T-cell (primary cell): ENCODE data around the gene GNG7. TPM values are rescaled to one million over a fixed set of nuclear protein-coding genes. Genes with fewer than 3 reads are reported as not detected.

Experiments
- ATAC-seq, 4 experiments: fragments of 200-7000 bp in 3 of 4; fragments of 150-1000 bp in 1 of 4; cut with Tn5 transposase; replicated peaks in 1 of 4; 1 replicate in 3 of 4; 2 replicates in 1 of 4; pipeline ENCODE4 v1.10.0; 2021; ENCODE audit warnings: moderate library complexity in 3 of 4, mild to moderate bottlenecking in 2 of 4, moderate number of reproducible peaks in 1 of 4
- CTCF ChIA-PET, 2 donors: fragments of 300-600 bp; sonication (Branson Sonifier 250); formaldehyde crosslinking; loops; one replicate each; lab custom pipeline; 2022; ENCODE audit warnings: antibody characterized with exemption in 2 of 2; lab: Charles Lee
- POLR2A ChIA-PET, 2 donors: fragments of 300-600 bp; sonication (Branson Sonifier 250); formaldehyde crosslinking; loops; one replicate each; lab custom pipeline; 2022; ENCODE audit warnings: antibody characterized with exemption in 2 of 2; lab: Charles Lee
- DNase-seq, 35 experiments: peaks; one replicate each; pipeline versions ENCODE4 v3.0.0 to v3.0.0-alpha.2; 2013 to 2023
- H3K27ac ChIP-seq: one replicate; pipeline ENCODE4 v1.5.1; 2013; ENCODE audit warnings: low read length
- H3K27me3 ChIP-seq, 2 experiments: replicated peaks in 1 of 2; 1 replicate in 1 of 2; 2 replicates in 1 of 2; pipeline versions ENCODE4 v1.6.1 to v1.7.0; 2013; ENCODE audit warnings: low read length in 1 of 2, mixed read lengths in 1 of 2; ENCODE audit not compliant: control insufficient read depth in 2 of 2, insufficient read depth in 2 of 2; ENCODE audit errors: extremely low read depth in 1 of 2
- H3K36me3 ChIP-seq, 2 donors: 1 replicate in 1 of 2; 2 replicates in 1 of 2; pipeline versions ENCODE4 v1.6.1 to v1.7.0; 2013; ENCODE audit warnings: low read length in 1 of 2; ENCODE audit not compliant: control insufficient read depth in 2 of 2, insufficient read depth in 1 of 2; ENCODE audit errors: extremely low read depth in 1 of 2
- H3K4me1 ChIP-seq, 2 experiments: 1 replicate in 1 of 2; 2 replicates in 1 of 2; pipeline versions ENCODE4 v1.6.1 to v1.7.0; 2013; ENCODE audit warnings: low read length in 2 of 2, mixed read lengths in 1 of 2; ENCODE audit not compliant: insufficient read depth in 2 of 2, control insufficient read depth in 1 of 2; ENCODE audit errors: extremely low read depth in 1 of 2
- H3K4me3 ChIP-seq, 2 donors: 1 replicate in 1 of 2; 2 replicates in 1 of 2; pipeline versions ENCODE4 v1.5.1 to v1.7.0; 2013; ENCODE audit warnings: mild to moderate bottlenecking in 2 of 2, low read length in 1 of 2, moderate library complexity in 1 of 2; ENCODE audit not compliant: control insufficient read depth in 1 of 2; ENCODE audit errors: extremely low read depth in 1 of 2
- H3K9me3 ChIP-seq: 2 replicates; pipeline ENCODE4 v1.7.0; 2013
- H3K27ac Mint-ChIP-seq, 2 donors: one replicate each; pipeline ENCODE4 v1.8.0; 2020 to 2021; ENCODE audit warnings: mild to moderate bottlenecking in 2 of 2, mixed read lengths in 2 of 2
- H3K27me3 Mint-ChIP-seq, 2 donors: one replicate each; pipeline ENCODE4 v1.8.0; 2021 to 2022; ENCODE audit warnings: mixed read lengths in 2 of 2
- H3K36me3 Mint-ChIP-seq: one replicate; pipeline ENCODE4 v1.8.0; 2021; ENCODE audit warnings: mixed read lengths
- H3K4me1 Mint-ChIP-seq, 3 donors: one replicate each; pipeline ENCODE4 v1.8.0; 2020 to 2022; ENCODE audit warnings: mixed read lengths in 3 of 3, mild to moderate bottlenecking in 1 of 3
- H3K4me3 Mint-ChIP-seq, 3 donors: one replicate each; pipeline ENCODE4 v1.8.0; 2020 to 2022; ENCODE audit warnings: mild to moderate bottlenecking in 3 of 3, mixed read lengths in 3 of 3, moderate library complexity in 3 of 3
- H3K9me3 Mint-ChIP-seq, 3 donors: one replicate each; pipeline ENCODE4 v1.8.0; 2020 to 2022; ENCODE audit warnings: mixed read lengths in 3 of 3
- WGBS: methylation state at CpG from one replicate; pipeline ENCODE4 v1.1.5; 2013; ENCODE audit warnings: missing lambda C conversion rate; ENCODE audit not compliant: insufficient coverage; 5-methylcytosine and 5-hydroxymethylcytosine counted together
- total RNA-seq, 35 experiments: library from RNA in 6 of 35; stranded (reverse) in 6 of 35; fragments of 120-200 nt in 1 of 35; gene quantifications; one replicate each; pipeline versions ENCODE4 v1.2.1 to v1.2.4 and lab custom pipeline; 2013 to 2026

Gene GNG7
- total RNA-seq, 5 donors from 2014 or later (not counting 1 experiment from before 2014, with no cell fraction given) = 4.5 to 7.2 (median 5.7) TPM

- Mint-ChIP-seq H3K9me3 (no peaks in the 10 kb centered on the region), H3K27ac (no peak overlapping the region), H3K4me3 (peak overlapping the region in 1 of 3 donors; percentile 78), H3K27me3 (no peaks in the 10 kb centered on the region), H3K36me3 (no peaks in the 10 kb centered on the region), H3K4me1 (peaks cover 27 to 31% (median 31%) of the 10 kb centered on the region in 3 donors)
- no peak overlapping the region for H3K27ac ChIP-seq
- peaks cover 3 to 26% of the 10 kb centered on the region in 2 experiments for H3K4me1 ChIP-seq
- no peaks in the 10 kb centered on the region for H3K36me3 ChIP-seq
- ChIA-PET POLR2A (interaction anchor here in 1 of 2 donors (0.6 kb wide), 1 partner anchor 461 kb away, joined by 3 read pairs; no protein-coding TSS in a partner anchor), CTCF (no interaction called here)
- DNase-seq = no peak
- peaks cover 0 to 3% of the 10 kb centered on the region in 2 experiments for H3K27me3 ChIP-seq
- 90% methylated on average over 2 of the region's 6 CpGs for WGBS
- no peak overlapping the region for H3K4me3 ChIP-seq
- ATAC-seq = no peak
- H3K9me3 ChIP-seq = no peaks in the 10 kb centered on the region
Observed at GRCh38 chr19:2703691-2704216, 1.3 kb upstream of the GNG7 start.

DNA sequence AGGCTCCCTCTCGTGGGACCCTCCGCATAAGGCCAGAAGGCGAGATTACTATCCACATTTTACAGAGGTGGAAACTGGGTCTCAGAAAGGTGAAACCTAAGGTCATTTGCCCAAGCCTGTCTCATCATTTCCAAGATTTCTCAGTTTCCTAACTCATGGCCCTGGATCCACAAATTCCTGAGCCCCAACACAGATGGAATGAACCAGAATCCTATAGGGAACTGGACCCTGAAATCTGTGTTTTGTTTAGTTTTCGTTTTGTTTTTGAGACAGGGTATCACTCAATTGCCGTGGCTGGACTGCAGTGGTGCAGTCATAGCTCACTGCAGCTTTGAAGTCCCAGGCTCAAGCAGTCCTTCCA lies 563 bp upstream of the GNG7 start:
- 86% methylated on average over 4 of the region's 5 CpGs for WGBS
- H3K27ac ChIP-seq = no peak overlapping the region
- Mint-ChIP-seq H3K4me3 (peak overlapping the region; percentile 62 to 78 (median 75)), H3K27ac (peak overlapping the region in 1 of 2 donors; percentile 82), H3K27me3 (no peaks in the 10 kb centered on the region), H3K4me1 (peaks cover 31 to 36% (median 35%) of the 10 kb centered on the region in 3 donors), H3K9me3 (no peaks in the 10 kb centered on the region), H3K36me3 (no peaks in the 10 kb centered on the region)
- ChIA-PET CTCF (no interaction called here), POLR2A (no interaction called here)
- H3K27me3 ChIP-seq = peaks cover 0 to 3% of the 10 kb centered on the region in 2 experiments
- no peak for DNase-seq
- peak overlapping the region in 1 of 2 donors; percentile 39 for H3K4me3 ChIP-seq
- peaks cover 6 to 26% of the 10 kb centered on the region in 2 experiments for H3K4me1 ChIP-seq
- H3K9me3 ChIP-seq = no peaks in the 10 kb centered on the region
- ATAC-seq = no peak
- H3K36me3 ChIP-seq = no peaks in the 10 kb centered on the region

DNA sequence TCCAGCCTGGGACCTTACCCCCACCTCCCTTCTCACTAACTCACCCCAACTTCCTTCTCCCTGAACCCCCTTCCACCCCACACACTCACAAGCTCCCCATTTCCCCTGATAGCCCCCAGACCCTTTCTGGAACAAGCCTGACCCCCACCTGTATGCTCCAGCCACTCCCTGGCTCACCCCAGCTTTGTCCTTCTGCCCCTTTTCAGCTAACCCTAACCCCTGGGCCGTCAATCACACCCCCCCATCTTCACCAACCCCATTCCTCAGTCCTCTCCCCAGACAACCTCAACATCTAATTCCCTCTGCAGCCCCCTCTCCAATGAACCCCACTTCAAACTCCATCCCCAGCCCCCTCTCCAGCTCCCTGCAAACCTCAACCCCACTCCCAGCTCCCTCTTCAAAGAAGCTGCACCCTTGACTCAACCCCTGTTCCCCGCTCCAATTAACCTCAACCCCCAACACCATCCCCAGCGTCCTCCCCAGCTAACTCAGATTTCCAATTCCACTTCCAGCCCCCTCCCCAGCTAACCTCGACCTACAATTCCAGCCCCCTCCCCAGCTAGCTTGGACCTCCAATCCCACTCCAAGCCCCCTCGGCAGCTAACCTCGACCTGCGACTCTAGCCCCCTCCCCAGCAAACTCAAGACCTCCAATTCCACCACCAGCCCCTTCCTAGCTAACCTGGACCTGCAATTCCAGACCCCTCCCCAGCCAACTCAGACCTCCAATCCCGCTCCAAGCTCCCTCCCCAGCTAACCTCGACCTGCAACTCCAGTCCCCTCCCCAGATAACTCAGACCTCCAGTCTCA lies 929 bp downstream of the GNG7 start:
- peak overlapping the region; percentile 65 to 78 (median 67) for H3K4me3 Mint-ChIP-seq
- H3K9me3 Mint-ChIP-seq = no peaks in the 10 kb centered on the region
- Histone ChIP-seq H3K9me3 (no peaks in the 10 kb centered on the region), H3K4me1 (peaks cover 6 to 26% of the 10 kb centered on the region in 2 experiments), H3K4me3 (peak overlapping the region; percentile 6 to 45), H3K27me3 (peaks cover 0 to 3% of the 10 kb centered on the region in 2 experiments), H3K27ac (no peak overlapping the region), H3K36me3 (no peaks in the 10 kb centered on the region)
- peak overlapping the region; percentile 59 to 69 for H3K27ac Mint-ChIP-seq
- peaks cover 32 to 36% (median 35%) of the 10 kb centered on the region in 3 donors for H3K4me1 Mint-ChIP-seq
- no peaks in the 10 kb centered on the region for H3K36me3 Mint-ChIP-seq
- WGBS = 11% methylated on average over 9 of the region's 9 CpGs
- ChIA-PET CTCF (interaction anchor here in 1 of 2 donors (0.6 kb wide), 2 partner anchors 226 to 504 kb away, joined by 4 read pairs; partner anchors contain the start of gene GADD45B), POLR2A (interaction anchor here in 1 of 2 donors (0.6 kb wide), 1 partner anchor 102 kb away, joined by 3 read pairs; no protein-coding TSS in a partner anchor)
- no peaks in the 10 kb centered on the region for H3K27me3 Mint-ChIP-seq
- DNase-seq = no peak
- no peak for ATAC-seq

DNA sequence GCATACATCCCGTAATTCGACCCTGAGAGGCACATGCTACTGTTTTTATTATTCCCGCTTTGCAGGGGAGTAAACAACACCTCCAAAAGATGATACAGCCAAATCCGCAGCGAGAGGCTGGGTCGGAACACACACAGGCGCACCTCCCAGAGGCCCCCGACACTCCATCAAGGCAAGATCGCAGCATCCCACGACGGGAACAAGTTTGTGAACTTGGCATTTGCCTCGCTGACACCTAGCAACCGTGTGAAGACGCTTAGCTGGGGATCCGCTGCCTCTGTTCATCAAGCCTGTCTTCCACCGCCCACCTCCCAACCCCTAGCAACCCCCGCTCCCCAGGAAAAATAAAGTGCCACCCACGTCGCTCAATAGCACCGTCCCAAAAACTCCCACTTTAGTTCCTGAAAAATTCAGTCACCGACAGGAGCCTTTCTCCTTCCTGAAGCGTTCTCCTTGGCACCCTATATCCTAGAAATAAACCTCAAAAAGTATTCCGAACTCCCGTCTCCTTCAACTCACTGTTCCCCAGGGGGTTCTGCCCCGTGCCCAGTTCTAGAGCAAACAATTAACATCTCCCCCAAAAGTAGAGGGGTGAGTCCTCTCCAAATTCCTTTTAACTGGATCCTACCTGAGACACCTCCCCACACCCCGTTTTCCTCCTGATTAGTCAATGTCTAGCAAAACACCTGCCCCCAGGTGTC lies 1.7 kb downstream of the GNG7 start:
- Mint-ChIP-seq H3K4me3 (peak overlapping the region; percentile 49 to 78 (median 65)), H3K4me1 (peaks cover 35 to 36% (median 35%) of the 10 kb centered on the region in 3 donors), H3K9me3 (no peaks in the 10 kb centered on the region), H3K36me3 (no peaks in the 10 kb centered on the region), H3K27ac (peak overlapping the region; percentile 69 to 81), H3K27me3 (no peaks in the 10 kb centered on the region)
- DNase-seq = peak in 1 of 35 experiments; percentile 14
- H3K4me1 ChIP-seq = peaks cover 6 to 26% of the 10 kb centered on the region in 2 experiments
- no peak for ATAC-seq
- H3K27ac ChIP-seq = no peak overlapping the region
- H3K4me3 ChIP-seq = no peak overlapping the region
- WGBS = 77% methylated on average over 26 of the region's 26 CpGs
- ChIA-PET POLR2A (no interaction called here), CTCF (interaction anchor here in 1 of 2 donors (0.6 kb wide), 1 partner anchor 225 kb away, joined by 4 read pairs; the partner anchor contains the start of gene GADD45B)
- H3K27me3 ChIP-seq = peaks cover 0 to 3% of the 10 kb centered on the region in 2 experiments
- no peaks in the 10 kb centered on the region for H3K9me3 ChIP-seq
- no peaks in the 10 kb centered on the region for H3K36me3 ChIP-seq

- Mint-ChIP-seq H3K36me3 (no peaks in the 10 kb centered on the region), H3K27ac (peak overlapping the region in 1 of 2 donors; percentile 79), H3K4me1 (peaks cover 38 to 41% (median 40%) of the 10 kb centered on the region in 3 donors), H3K9me3 (no peaks in the 10 kb centered on the region), H3K27me3 (no peaks in the 10 kb centered on the region), H3K4me3 (peak overlapping the region in 1 of 3 donors; percentile 45)
- Histone ChIP-seq H3K4me1 (peaks cover 6 to 26% of the 10 kb centered on the region in 2 experiments), H3K36me3 (no peaks in the 10 kb centered on the region), H3K27ac (no peak overlapping the region), H3K4me3 (no peak overlapping the region), H3K27me3 (peaks cover 0 to 6% of the 10 kb centered on the region in 2 experiments), H3K9me3 (no peaks in the 10 kb centered on the region)
- DNase-seq = no peak
- no peak for ATAC-seq
- CTCF ChIA-PET = no interaction called here
- POLR2A ChIA-PET = no interaction called here
- WGBS = 88% methylated on average over 10 of the region's 15 CpGs
Observed at GRCh38 chr19:2699413-2700140, 2.9 kb downstream of the GNG7 start.
